Common myeloid progenitor, CD34-positive (primary cell): Measurements from ENCODE around the gene FAM13A.
A peak's percentile ranks its signal among the peaks of the same experiment; 100 is the strongest.
"Not testable (repeated sequence)": the region's sequence is repeated elsewhere in the genome, so short reads cannot be mapped to it uniquely, and the experiment has no call there.

Experiments used
- CTCF ChIA-PET: fragments of 350-600 bp; sonication (Branson Sonifier 250); formaldehyde crosslinking; loops from one replicate; lab custom pipeline; 2021; ENCODE audit warnings: antibody characterized with exemption; lab: Charles Lee
- POLR2A ChIA-PET: fragments of 350-600 bp; sonication (Branson Sonifier 250); formaldehyde crosslinking; loops from one replicate; lab custom pipeline; 2021; ENCODE audit warnings: antibody characterized with exemption; lab: Charles Lee
- DNase-seq, 3 donors: peaks; one replicate each; pipeline versions ENCODE4 v3.0.0 to v3.0.0-alpha.2; 2013
- H3K27ac ChIP-seq, 2 experiments: 1 replicate in 1 of 2; 2 replicates in 1 of 2; pipeline ENCODE4 v1.7.0; 2013; ENCODE audit warnings: inconsistent platforms in 2 of 2, low read length in 2 of 2, mild to moderate bottlenecking in 2 of 2, low read depth in 1 of 2, moderate library complexity in 1 of 2; ENCODE audit not compliant: severe bottlenecking in 2 of 2, insufficient read depth in 1 of 2, poor library complexity in 1 of 2
- H3K27me3 ChIP-seq, 5 experiments: replicated peaks in 2 of 5; 1 replicate in 3 of 5; 2 replicates in 2 of 5; pipeline versions ENCODE4 v1.6.1 to v1.7.0; 2013; ENCODE audit warnings: low read length in 4 of 5, mild to moderate bottlenecking in 2 of 5, moderate library complexity in 2 of 5, inconsistent platforms in 1 of 5; ENCODE audit not compliant: insufficient read depth in 5 of 5, control insufficient read depth in 4 of 5
- H3K36me3 ChIP-seq, 4 experiments: 1 replicate in 2 of 4; 2 replicates in 2 of 4; pipeline versions ENCODE4 v1.6.1 to v1.7.0; 2013; ENCODE audit warnings: low read length in 3 of 4, control low read depth in 1 of 4, mild to moderate bottlenecking in 1 of 4; ENCODE audit not compliant: control insufficient read depth in 4 of 4, insufficient read depth in 4 of 4
- H3K4me1 ChIP-seq, 4 experiments: 1 replicate in 3 of 4; 2 replicates in 1 of 4; pipeline versions ENCODE4 v1.6.1 to v1.7.1; 2013; ENCODE audit warnings: low read length in 3 of 4, mild to moderate bottlenecking in 3 of 4, control low read depth in 1 of 4, inconsistent platforms in 1 of 4, moderate library complexity in 1 of 4; ENCODE audit not compliant: control insufficient read depth in 4 of 4, insufficient read depth in 4 of 4; ENCODE audit errors: control extremely low read depth in 1 of 4
- H3K4me3 ChIP-seq, 7 experiments: 1 replicate in 4 of 7; 2 replicates in 3 of 7; pipeline versions ENCODE4 v1.5.1 to v1.7.0; 2013; ENCODE audit warnings: mild to moderate bottlenecking in 7 of 7, low read length in 6 of 7, moderate library complexity in 6 of 7, inconsistent platforms in 2 of 7, low read depth in 2 of 7, control low read depth in 1 of 7; ENCODE audit not compliant: insufficient read depth in 4 of 7, control insufficient read depth in 1 of 7; ENCODE audit errors: extremely low read depth in 1 of 7
- H3K9me3 ChIP-seq, 5 experiments: 1 replicate in 4 of 5; 2 replicates in 1 of 5; pipeline versions ENCODE4 v1.6.1 to v1.7.1; 2013; ENCODE audit warnings: low read length in 4 of 5, mild to moderate bottlenecking in 2 of 5, inconsistent platforms in 1 of 5, low read depth in 1 of 5, moderate library complexity in 1 of 5; ENCODE audit not compliant: control insufficient read depth in 4 of 5, insufficient read depth in 2 of 5; ENCODE audit errors: control extremely low read depth in 1 of 5
- WGBS: methylation state at CpG from one replicate; pipeline ENCODE4 v1.1.5; 2013; ENCODE audit not compliant: insufficient coverage; 5-methylcytosine and 5-hydroxymethylcytosine counted together

FAM13A gene

DNA sequence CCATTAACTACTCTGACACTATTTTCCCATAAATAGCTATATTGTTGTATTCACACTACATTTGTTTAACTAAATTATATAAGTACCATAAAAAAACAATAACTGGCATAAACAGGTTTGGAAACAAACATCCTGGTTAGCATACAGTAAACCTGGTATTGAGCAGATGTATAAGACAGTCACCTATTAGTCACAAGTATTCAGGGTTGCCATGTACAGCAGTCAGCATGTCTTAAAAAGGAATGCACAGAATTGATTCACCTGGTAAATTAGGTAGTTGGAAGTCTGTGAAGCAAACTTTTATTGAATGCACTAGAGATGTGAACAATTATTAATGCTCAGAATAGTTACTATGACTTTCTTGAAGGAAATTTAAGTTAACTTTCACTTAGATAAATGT is 137.9 kb downstream of the FAM13A start:
- DNase-seq: no peak
- POLR2A ChIA-PET: no interaction called here
- H3K4me3 ChIP-seq: no peak overlapping the region
- CTCF ChIA-PET: no interaction called here
- no peaks in the 10 kb centered on the region for H3K4me1 ChIP-seq
- peaks cover 0 to 4% (median 0%) of the 10 kb centered on the region in 4 experiments for H3K36me3 ChIP-seq
- no peak overlapping the region for H3K27ac ChIP-seq
- H3K9me3 ChIP-seq: peaks cover 0 to 8% (median 0%) of the 10 kb centered on the region in 5 experiments
- no peaks in the 10 kb centered on the region for H3K27me3 ChIP-seq

DNA sequence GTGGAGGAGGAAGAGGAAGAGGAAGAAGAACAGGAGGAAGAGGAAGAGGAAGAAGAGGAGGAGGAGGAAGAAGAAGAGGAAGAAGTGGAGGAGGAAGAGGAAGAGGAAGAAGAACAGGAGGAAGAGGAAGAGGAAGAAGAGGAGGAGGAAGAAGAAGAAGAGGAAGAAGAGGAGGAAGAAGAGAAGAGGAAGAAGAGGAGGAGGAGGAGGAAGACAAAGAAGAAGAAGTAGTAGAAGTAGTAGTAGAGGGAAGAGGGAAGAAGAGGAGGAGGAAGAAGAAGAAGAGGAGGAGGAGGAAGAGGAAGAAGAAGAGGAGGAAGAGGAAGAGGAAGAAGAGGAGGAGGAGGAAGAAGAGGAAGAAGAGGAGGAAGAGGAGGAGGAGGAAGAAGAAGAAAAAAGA is 143.8 kb downstream of the FAM13A start:
- DNase-seq, H3K27me3 ChIP-seq, H3K36me3 ChIP-seq, H3K4me3 ChIP-seq, H3K4me1 ChIP-seq, POLR2A ChIA-PET, H3K9me3 ChIP-seq, H3K27ac ChIP-seq: not testable (repeated sequence)
- CTCF ChIA-PET: interaction anchor here (1.0 kb wide), 1 partner anchor 9 kb away, joined by 3 read pairs; no protein-coding TSS in a partner anchor

DNA sequence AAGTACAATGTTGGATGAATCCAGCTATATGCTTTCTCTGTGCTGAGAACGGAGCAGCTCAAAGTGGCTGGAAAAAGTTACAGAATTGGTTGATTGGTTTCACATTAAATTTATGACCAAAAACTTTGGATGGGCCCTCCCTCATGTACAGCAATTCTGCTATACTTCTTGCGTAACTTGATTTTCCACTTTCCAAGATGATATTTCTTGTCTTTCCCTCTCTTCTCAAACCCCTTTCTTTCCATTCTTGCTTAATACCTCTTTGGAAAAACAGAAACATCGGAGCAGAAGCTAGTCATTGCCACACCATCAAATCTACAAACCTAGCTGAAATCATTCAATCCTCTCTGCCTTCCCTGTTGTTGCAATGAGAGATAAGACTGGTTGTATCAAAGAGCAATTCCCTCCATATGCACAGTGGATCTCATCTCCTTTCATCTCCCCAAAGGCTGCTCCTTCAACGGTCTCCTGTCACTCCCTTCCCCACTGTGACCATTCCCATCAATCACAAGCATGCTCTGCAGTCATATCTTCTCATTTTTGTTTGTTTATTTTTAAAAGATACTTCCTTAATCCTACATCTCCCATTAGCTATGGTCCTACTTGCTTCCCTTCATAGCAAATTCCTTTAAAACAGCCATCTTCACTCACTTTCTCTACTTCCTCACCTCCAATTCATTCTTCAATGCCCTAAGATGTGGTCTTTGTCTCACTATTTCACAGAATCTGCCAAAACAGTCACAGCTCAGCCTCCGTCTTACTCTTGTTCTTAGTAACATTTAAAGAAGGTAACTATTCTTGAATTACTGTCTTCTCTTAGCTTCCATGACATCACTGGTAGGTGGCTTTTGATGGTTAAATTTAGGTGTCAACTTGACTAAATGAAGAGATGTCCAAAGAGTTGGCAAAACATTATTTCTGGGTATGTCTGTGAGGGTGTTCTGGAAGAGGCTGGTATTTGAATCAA is 145.5 kb downstream of the FAM13A start:
- Histone ChIP-seq H3K4me3 (no peak overlapping the region), H3K36me3 (no peaks in the 10 kb centered on the region), H3K4me1 (peaks cover 0 to 2% (median 0%) of the 10 kb centered on the region in 4 experiments), H3K27me3 (no peaks in the 10 kb centered on the region), H3K27ac (no peak overlapping the region), H3K9me3 (peaks cover 0 to 4% (median 0%) of the 10 kb centered on the region in 5 experiments)
- 79% methylated on average over 3 of the region's 5 CpGs for WGBS
- ChIA-PET CTCF (no interaction called here), POLR2A (no interaction called here)
- DNase-seq: no peak

DNA sequence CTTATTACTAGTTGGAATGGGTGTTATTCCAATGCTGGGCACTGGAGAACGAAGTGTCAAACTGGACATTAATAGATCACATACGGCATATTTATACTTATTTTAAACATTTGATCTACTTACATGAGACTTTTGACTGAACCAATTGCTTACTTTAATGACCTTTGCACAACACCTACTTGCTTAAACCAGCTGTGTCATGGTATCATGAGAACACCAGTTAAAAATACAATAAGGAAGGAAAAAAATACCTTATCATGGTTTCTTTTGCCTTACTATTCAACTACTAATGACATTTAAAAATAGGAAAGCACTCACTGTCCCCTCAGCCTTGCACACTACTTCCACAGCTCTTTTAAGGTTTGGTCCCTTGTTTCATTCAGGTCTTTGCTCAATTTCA is 146.9 kb downstream of the FAM13A start:
- ChIA-PET CTCF (no interaction called here), POLR2A (no interaction called here)
- Histone ChIP-seq H3K9me3 (peaks cover 0 to 4% (median 0%) of the 10 kb centered on the region in 5 experiments), H3K27me3 (no peaks in the 10 kb centered on the region), H3K27ac (no peak overlapping the region), H3K4me3 (no peak overlapping the region), H3K4me1 (peaks cover 0 to 2% (median 0%) of the 10 kb centered on the region in 4 experiments), H3K36me3 (peaks cover 0 to 2% (median 0%) of the 10 kb centered on the region in 4 experiments)
- peak in 2 of 3 donors; percentile 3 to 8 for DNase-seq
- WGBS: no CpG with 5 or more reads among the region's 2 CpGs

DNA sequence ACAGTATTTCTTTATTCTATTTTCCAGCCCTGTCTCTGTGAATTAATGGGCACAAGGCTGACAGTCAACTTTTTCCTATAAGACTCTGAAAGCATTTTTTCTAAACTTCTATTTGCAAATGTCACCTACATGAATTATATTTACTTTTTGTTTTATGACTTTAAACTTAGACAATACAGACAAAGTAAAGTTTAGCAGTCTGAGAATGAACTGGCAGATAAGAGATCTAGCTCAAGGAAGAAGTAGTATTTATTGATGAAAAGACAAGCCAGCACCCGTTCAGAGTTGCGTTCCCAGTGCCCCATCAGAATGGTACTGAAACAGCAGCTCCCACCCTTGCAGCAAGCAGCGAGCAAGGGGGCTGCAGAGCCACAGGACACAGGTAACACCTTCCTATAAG is 148.5 kb downstream of the FAM13A start:
- H3K4me1 ChIP-seq: peaks cover 0 to 2% (median 0%) of the 10 kb centered on the region in 4 experiments
- WGBS: 86% methylated on average over 3 of the region's 3 CpGs
- CTCF ChIA-PET: no interaction called here
- no peak overlapping the region for H3K4me3 ChIP-seq
- no peak overlapping the region for H3K27ac ChIP-seq
- H3K36me3 ChIP-seq: peaks cover 0 to 9% (median 0%) of the 10 kb centered on the region in 4 experiments
- POLR2A ChIA-PET: no interaction called here
- H3K27me3 ChIP-seq: no peaks in the 10 kb centered on the region
- peaks cover 0 to 10% (median 0%) of the 10 kb centered on the region in 5 experiments for H3K9me3 ChIP-seq
- DNase-seq: no peak

DNA sequence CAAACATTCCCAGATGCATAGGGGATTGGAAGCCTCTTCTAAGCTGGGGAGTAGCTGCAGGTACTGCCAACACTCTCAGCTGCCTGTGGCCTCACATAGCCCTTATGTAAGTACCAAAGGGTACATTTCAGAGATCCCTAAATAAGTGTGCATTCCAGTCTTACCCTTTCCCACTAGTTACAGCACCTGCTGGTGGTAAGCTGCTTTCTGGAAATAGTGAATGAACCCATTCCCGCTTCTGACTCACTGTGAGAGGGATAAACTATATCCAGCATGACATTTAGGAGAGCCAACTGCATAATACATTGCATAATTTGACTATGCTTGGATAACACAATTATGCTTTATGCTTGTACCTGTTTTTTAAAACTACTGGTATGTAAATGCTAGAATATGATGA is 149.0 kb downstream of the FAM13A start:
- no peak for DNase-seq
- Histone ChIP-seq H3K36me3 (peaks cover 0 to 10% (median 0%) of the 10 kb centered on the region in 4 experiments), H3K27me3 (no peaks in the 10 kb centered on the region), H3K9me3 (peaks cover 0 to 9% (median 0%) of the 10 kb centered on the region in 5 experiments), H3K4me1 (peaks cover 0 to 2% (median 0%) of the 10 kb centered on the region in 4 experiments), H3K4me3 (no peak overlapping the region), H3K27ac (no peak overlapping the region)
- POLR2A ChIA-PET: no interaction called here
- CTCF ChIA-PET: no interaction called here
- no CpG with 5 or more reads among the region's 1 CpG for WGBS

DNA sequence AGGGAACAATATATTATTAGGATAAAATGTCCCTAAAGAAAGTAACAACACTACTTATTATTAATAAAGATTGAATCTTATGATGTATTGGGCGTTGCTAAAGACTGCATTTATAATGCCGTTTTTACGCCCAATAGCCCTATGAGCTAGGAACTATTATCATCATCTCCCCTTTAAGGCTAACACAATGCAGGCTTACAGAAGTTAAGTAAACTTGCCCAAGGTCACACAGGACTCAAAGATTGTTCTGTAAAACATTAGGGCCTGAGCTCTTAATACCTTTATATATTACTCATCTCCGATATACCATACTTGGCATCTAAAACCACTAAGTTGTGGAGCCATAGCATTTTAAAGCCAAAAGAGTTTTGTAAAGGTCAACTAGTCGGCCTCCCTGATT is 149.5 kb downstream of the FAM13A start:
- CTCF ChIA-PET: no interaction called here
- 100% methylated on average over 1 of the region's 5 CpGs for WGBS
- peaks cover 0 to 10% (median 0%) of the 10 kb centered on the region in 4 experiments for H3K36me3 ChIP-seq
- POLR2A ChIA-PET: no interaction called here
- no peaks in the 10 kb centered on the region for H3K27me3 ChIP-seq
- H3K4me1 ChIP-seq: peaks cover 0 to 2% (median 0%) of the 10 kb centered on the region in 4 experiments
- H3K27ac ChIP-seq: no peak overlapping the region
- DNase-seq: no peak
- H3K4me3 ChIP-seq: no peak overlapping the region
- peaks cover 0 to 9% (median 0%) of the 10 kb centered on the region in 5 experiments for H3K9me3 ChIP-seq
